ENCODE data around the gene FAM234B.

GRCh38 chr12:13041224-13041623 lies 3.0 kb upstream of the FAM234B start:
- TF ChIP-seq CTCF (IDR thresholded peaks at IDR 0.05) (no peak), POLR2A (IDR thresholded peaks at IDR 0.05) (no peak)
